C4-2B (cell line): ENCODE measurements around the gene STT3B.

Source experiments
- H3K27ac ChIP-seq: fragments of 450-650 bp; 2 replicates; pipeline ENCODE4 v1.5.1; 2017
- CTCF ChIP-seq: fragments of 450-650 bp; conservative IDR thresholded peaks from 2 replicates; pipeline ENCODE4 v1.5.1; 2017; ENCODE audit warnings: mild to moderate bottlenecking
- ZFX ChIP-seq: fragments of 450-650 bp; IDR thresholded peaks from 2 replicates; pipeline ENCODE4 v1.6.1; 2017

The STT3B gene

GRCh38 chr3:31615071-31615875, 82.5 kb downstream of the STT3B start:
- TF ChIP-seq ZFX, result no peak
- no peak for TF ChIP-seq CTCF
- no peak overlapping the region for H3K27ac ChIP-seq

GRCh38 chr3:31616711-31617110, 84.0 kb downstream of the STT3B start:
- H3K27ac ChIP-seq, result no peak overlapping the region
- TF ChIP-seq CTCF (no peak), ZFX (no peak)

GRCh38 chr3:31620656-31621055, 87.9 kb downstream of the STT3B start:
- TF ChIP-seq ZFX (no peak), CTCF (no peak)
- no peak overlapping the region for H3K27ac ChIP-seq

- H3K27ac ChIP-seq, result no peak overlapping the region
- TF ChIP-seq ZFX (no peak), CTCF (no peak)
Measured at GRCh38 chr3:31621314-31621713, 88.6 kb downstream of the STT3B start.

GRCh38 chr3:31622636-31623288, 90.0 kb downstream of the STT3B start:
- TF ChIP-seq ZFX (no peak), CTCF (no peak)
- H3K27ac ChIP-seq, result no peak overlapping the region

- no peak overlapping the region for H3K27ac ChIP-seq
- TF ChIP-seq CTCF, result no peak
Measured at GRCh38 chr3:31624083-31624709, 91.5 kb downstream of the STT3B start.

- no peak overlapping the region for H3K27ac ChIP-seq
- TF ChIP-seq ZFX (no peak), CTCF (no peak)
Measured at GRCh38 chr3:31625358-31625757, 92.6 kb downstream of the STT3B start.
